Measurements from ENCODE around the gene COL23A1. TPM values are rescaled to one million over a fixed set of nuclear protein-coding genes. Genes with fewer than 3 reads are reported as not detected.

COL23A1 gene
- total RNA-seq, 1 experiment from 2014 or later: 1.2 TPM

DNA sequence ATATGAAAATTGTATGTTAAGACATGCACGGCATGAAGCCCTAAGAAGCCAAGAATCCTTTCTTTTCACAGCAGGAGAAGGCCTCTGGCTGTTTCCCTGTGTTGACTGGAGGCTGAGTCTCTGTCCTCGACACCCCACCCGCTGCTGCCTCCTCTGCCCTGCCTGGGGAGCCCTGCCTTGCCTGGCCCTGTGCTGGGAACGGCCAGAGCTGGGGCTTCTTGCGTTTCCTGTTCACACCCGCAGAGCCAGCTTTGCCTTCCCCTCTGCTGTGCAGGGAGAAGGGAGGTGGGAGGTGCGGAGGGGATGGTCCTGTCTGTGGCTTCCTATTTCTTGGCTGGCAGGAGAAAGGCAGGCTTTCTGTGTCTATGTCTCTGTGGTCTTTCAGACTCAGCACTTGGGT, 396.2 kb downstream of the COL23A1 start:
- in situ Hi-C loops (cut with HindIII; ENCODE audit: low pct_unique_long_range_greater_than_20kb, low sequenced_read_pairs): no loop called here
- no peak for DNase-seq (ENCODE audit: low read depth)

DNA sequence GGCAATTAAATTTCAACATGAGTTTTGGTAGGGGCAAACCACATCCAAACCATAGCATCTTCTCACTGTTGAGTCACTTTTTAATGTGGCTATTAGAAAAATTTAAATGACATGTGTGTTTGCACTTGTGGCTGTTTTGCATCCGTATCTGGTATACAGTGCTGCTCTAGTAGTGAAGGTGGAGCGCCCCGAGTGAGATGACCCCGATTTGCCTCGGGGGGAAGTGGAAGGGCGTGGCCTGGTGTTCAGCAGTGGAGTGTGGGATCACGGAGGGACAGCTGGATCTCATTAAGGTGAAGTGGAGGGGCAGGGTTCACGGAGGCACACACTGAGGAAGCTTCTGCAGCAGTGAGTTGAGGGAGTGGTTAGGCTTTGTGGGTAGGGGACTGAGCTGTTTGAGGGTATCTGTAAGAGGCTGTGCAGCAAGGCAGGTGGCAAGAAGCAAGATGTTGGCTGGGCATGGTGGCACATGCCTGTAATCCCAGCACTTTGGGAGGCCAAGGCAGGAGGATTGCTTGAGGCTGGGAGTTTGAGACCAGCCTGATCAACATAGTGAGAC, 396.9 kb downstream of the COL23A1 start:
- DNase-seq (ENCODE audit: low read depth): no peak
- in situ Hi-C loops (cut with HindIII; ENCODE audit: low pct_unique_long_range_greater_than_20kb, low sequenced_read_pairs): no loop called here

DNA sequence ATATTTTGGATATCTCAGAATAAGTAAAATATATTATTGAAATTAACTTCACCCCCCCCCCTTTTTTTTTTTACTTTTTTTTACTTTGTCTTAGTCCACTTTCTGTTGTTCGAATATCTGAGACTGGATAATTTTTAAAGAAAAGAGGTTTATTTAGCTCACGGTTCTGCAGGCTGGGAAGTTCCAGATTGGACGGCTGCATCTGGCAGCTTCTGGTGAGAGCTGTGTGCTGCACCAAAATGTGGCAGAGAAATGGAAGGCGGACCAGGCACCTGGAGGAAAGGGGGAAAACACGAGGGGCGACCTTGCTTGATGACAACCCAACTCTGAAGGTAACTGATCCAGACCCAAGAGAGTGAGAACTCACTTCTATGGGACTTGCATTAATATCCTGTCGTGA, 397.4 kb downstream of the COL23A1 start:
- in situ Hi-C loops (cut with HindIII; ENCODE audit: low pct_unique_long_range_greater_than_20kb, low sequenced_read_pairs): no loop called here
- no peak for DNase-seq (ENCODE audit: low read depth)

DNA sequence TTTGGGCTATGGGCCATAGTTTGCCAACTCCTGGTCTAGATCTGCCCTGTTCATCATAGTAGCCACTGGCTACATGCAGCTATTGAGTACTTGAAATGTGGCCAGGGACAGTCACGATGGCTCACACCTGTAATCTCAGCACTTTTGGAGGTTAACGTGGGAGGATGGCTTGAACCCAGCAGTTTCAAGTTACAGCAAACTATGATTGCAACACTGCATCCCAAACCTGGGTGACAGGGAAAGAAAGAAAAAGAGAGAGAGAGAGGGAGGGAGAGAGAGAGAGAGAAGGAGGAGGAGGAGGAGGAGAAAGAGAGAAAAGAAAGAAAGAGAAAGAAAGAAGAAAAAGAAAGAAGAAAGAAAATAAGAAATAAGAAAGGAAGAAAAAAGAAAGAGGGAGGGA, 397.9 kb downstream of the COL23A1 start:
- DNase-seq (ENCODE audit: low read depth): no peak
- in situ Hi-C loops (cut with HindIII; ENCODE audit: low pct_unique_long_range_greater_than_20kb, low sequenced_read_pairs): no loop called here

DNA sequence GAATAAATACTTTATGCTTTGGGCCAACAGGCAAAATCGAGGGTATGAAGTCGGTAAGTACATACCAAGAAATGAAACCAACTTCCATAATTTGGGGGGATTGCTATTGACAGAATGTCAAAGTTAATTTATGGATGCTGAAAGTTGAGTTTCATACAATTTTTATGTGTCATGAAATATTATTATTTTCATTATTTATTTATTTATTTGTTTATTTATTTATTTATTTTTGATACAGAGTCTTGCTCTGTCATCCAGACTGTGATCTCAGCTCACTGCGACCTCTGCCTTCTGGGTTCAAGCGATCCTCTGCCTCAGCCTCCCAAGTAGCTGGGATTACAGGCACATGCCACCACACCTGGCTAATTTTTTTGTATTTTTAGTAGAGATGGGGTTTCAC, 398.5 kb downstream of the COL23A1 start:
- in situ Hi-C loops (cut with HindIII; ENCODE audit: low pct_unique_long_range_greater_than_20kb, low sequenced_read_pairs): no loop called here
- DNase-seq (ENCODE audit: low read depth): no peak

DNA sequence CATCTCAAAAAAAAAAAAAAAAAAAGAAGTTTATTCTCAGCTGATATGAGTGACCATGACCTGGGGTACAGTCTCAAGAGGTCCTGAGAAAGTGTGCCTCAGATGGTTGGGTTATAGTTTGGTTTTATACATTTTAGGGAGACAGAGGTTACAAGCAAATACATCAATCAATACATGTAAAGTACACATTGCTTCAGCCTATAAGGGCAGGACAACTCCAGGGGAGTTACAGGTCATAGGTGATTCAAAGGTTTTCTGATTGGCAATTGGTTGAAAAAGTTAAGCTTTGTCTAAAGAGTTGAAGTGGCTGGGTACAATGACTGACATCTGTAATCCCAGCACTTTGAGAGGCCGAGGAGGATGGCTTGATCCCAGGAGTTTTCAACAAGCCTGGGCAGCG, 400.8 kb downstream of the COL23A1 start:
- no peak for DNase-seq (ENCODE audit: low read depth)
- in situ Hi-C loops (cut with HindIII; ENCODE audit: low pct_unique_long_range_greater_than_20kb, low sequenced_read_pairs): no loop called here

Other genes starting within 250 kb of the COL23A1 start
- gene CLK4, start 36.7 kb upstream of the COL23A1 start, total RNA-seq (2014; rRNA removed; shearing (Covaris generic); ENCODE audit: low replicate concordance): 2.3 and 9.8 TPM in 2 replicates
- gene ZNF354A, start 140.3 kb upstream of the COL23A1 start, total RNA-seq (2014; rRNA removed; shearing (Covaris generic); ENCODE audit: low replicate concordance): 6.1 and 8.4 TPM in 2 replicates